ENCODE results near the gene CFAP58.

The CFAP58 gene

GRCh38 chr10:104317269-104317710 lies 36.3 kb upstream of the CFAP58 start:
- no peak for FAIRE-seq
- no peak for DNase-seq (ENCODE audit: insufficient read length, low spot score)
- no peak for TF ChIP-seq POLR2A (IDR thresholded peaks at IDR 0.05; ENCODE audit: low read depth, low read length)

DNA sequence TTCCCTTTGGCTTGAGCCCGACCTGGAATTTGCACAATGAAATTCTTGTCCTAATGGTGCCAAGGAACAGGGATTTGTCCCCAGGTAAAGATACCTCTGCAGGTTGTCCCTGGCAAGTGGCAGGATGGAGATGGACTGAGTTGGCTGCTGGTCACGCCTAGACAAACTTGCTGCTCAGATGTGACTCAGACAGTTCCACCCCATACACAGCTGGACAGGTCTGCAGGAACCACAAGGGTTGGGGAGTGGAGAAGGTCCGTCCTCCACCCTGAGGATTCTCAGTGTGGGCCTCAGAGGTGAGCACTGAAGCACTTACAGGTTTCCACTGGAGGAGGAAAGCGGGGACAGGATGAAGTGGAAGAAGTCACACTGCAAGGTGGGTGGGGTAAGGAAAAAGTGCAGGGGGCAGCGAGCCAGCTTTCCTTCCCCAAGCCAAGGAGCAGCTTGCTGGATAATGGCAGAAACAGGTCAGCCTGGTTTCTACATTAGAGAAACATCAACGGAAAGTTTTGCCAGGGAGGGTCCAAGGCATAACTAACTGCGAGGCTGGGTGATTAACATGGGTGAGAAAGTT lies 35.8 kb upstream of the CFAP58 start:
- TF ChIP-seq POLR2A (IDR thresholded peaks at IDR 0.05; ENCODE audit: low read depth, low read length), result no peak
- no peak for FAIRE-seq
- DNase-seq (ENCODE audit: insufficient read length, low spot score), result no peak

DNA sequence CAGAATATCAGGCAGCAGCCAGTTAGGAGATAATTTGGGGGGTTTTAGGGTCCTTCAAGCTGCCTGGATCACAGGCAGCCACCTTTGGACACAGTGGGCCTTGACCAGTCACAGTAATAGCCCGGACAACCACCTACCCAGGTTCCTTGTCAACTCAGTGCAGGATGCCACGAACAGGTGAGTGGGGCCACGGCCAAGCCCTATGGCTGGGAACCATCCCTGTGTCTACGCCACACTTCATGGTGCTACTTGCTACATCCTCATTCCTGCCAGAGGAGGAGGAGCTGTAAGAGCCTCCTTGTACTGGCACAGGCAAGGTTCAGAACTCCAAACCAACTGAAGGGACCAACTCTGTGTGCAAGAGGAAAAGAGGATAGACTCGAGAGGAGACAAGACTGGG lies 35.3 kb upstream of the CFAP58 start:
- no peak for TF ChIP-seq POLR2A (IDR thresholded peaks at IDR 0.05; ENCODE audit: low read depth, low read length)
- no peak for DNase-seq (ENCODE audit: insufficient read length, low spot score)

GRCh38 chr10:104318810-104319741 lies 34.6 kb upstream of the CFAP58 start:
- DNase-seq (ENCODE audit: insufficient read length, low spot score), result no peak
- no peak for FAIRE-seq
- TF ChIP-seq POLR2A (IDR thresholded peaks at IDR 0.05; ENCODE audit: low read depth, low read length), result no peak

More for the DNA sequence above, 35.3 kb upstream of the CFAP58 start:
- FAIRE-seq, result no peak

GRCh38 chr10:104321226-104321625 lies 32.4 kb upstream of the CFAP58 start:
- TF ChIP-seq POLR2A (IDR thresholded peaks at IDR 0.05; ENCODE audit: low read depth, low read length), result no peak
- DNase-seq (ENCODE audit: insufficient read length, low spot score), result no peak
- FAIRE-seq, result no peak

DNA sequence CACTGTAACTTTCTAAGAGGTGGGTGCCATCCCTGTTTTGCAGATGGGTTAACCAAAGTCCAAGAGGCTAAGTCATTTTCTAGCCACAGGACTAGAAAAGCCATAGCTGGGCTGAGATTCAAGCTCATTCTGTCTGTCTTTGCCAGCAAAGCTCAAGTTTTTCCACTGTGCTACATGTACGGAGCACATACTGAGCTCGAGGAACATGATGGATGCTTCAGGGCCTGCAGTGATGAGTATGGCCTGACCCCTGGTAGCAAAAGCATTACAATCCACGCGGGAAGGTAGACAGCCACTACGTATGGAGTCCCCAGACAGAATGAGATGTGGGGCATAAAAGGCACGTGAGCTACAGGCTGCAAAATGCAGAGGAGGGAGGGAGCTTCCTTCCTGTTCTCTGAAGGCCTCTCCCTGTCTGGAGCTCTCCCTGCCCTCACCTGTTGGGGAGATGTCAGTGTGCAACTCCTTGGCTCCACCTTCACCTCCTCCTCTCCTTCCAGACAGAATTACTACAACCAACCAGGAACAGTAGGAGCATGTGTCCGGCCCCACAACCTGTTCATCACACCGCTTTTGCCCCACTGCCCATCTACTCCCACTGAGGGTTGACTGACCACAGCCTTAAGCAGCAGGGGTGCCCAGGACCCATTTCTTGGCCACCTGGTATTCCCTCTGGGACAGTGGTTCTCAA lies 31.8 kb upstream of the CFAP58 start:
- no peak for TF ChIP-seq POLR2A (IDR thresholded peaks at IDR 0.05; ENCODE audit: low read depth, low read length)
- DNase-seq (ENCODE audit: insufficient read length, low spot score) (no peak), FAIRE-seq (no peak)

DNA sequence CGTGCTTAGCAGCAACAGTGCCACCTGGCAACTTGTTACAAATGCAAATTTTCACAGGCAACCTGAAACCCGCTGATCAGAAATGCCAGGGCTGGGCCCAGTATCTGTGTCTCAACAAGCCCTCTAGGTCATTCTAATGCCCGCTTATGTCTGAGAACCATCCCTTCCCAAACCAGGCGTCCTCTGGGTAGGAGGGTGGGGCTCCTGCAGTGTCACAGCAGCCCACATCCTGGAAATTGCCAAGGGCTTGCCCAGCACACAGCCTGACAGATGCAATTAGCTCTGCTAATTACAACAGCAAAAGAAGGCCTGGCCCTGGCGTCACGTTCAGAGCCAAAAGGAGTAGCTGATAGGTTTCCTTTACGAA lies 31.2 kb upstream of the CFAP58 start:
- DNase-seq (ENCODE audit: insufficient read length, low spot score) (no peak), FAIRE-seq (no peak)
- no peak for TF ChIP-seq POLR2A (IDR thresholded peaks at IDR 0.05; ENCODE audit: low read depth, low read length)

GRCh38 chr10:104323085-104323484 lies 30.5 kb upstream of the CFAP58 start:
- no peak for DNase-seq (ENCODE audit: insufficient read length, low spot score)
- no peak for TF ChIP-seq POLR2A (IDR thresholded peaks at IDR 0.05; ENCODE audit: low read depth, low read length)
- FAIRE-seq, result no peak

GRCh38 chr10:104323760-104324201 lies 29.9 kb upstream of the CFAP58 start:
- no peak for FAIRE-seq
- DNase-seq (ENCODE audit: insufficient read length, low spot score), result no peak
- TF ChIP-seq POLR2A (IDR thresholded peaks at IDR 0.05; ENCODE audit: low read depth, low read length), result no peak

DNA sequence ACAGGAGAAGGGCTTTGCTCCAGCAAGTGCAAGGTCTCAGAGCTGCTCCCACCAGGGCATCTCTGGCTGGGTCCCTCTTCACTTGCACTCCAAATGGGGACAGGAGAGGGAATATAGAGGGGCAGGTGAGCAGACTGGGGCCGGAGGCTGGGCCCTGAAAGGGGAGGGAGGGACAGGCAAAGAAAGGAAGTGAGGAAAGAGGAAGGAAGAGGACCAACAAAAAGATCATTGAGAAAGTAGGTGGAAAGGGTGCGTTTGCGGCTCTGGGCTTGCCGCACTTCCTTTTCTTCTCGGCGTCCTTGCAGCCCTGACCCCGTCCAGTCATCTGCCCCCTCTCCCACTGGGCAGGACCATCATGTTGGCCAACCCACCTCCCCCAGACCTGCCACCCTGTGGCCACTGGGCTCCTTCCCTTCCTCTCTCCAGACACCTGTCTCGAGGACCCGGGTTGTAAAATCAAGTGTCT lies 29.4 kb upstream of the CFAP58 start:
- TF ChIP-seq POLR2A (IDR thresholded peaks at IDR 0.05; ENCODE audit: low read depth, low read length), result no peak
- no peak for DNase-seq (ENCODE audit: insufficient read length, low spot score)
- FAIRE-seq, result no peak

DNA sequence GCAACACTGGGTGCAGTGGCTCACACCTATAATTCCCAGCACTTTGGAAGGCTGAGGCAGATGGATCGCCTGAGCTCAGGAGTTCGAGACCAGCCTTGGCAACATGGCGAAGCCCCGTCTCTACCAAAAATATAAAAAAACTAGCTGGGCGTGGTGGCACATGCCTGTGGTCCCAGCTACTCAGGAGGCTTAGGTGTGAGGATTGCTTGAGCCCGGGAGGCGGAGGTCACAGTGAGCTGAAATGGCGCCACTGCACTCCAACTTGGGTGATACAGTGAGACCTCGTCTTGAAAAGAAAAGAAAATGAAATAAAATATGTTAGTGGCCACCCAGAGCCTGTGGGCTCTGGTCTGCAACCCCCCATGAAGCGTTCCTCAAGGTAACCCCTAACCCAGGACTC lies 28.7 kb upstream of the CFAP58 start:
- FAIRE-seq, result no peak

DNA sequence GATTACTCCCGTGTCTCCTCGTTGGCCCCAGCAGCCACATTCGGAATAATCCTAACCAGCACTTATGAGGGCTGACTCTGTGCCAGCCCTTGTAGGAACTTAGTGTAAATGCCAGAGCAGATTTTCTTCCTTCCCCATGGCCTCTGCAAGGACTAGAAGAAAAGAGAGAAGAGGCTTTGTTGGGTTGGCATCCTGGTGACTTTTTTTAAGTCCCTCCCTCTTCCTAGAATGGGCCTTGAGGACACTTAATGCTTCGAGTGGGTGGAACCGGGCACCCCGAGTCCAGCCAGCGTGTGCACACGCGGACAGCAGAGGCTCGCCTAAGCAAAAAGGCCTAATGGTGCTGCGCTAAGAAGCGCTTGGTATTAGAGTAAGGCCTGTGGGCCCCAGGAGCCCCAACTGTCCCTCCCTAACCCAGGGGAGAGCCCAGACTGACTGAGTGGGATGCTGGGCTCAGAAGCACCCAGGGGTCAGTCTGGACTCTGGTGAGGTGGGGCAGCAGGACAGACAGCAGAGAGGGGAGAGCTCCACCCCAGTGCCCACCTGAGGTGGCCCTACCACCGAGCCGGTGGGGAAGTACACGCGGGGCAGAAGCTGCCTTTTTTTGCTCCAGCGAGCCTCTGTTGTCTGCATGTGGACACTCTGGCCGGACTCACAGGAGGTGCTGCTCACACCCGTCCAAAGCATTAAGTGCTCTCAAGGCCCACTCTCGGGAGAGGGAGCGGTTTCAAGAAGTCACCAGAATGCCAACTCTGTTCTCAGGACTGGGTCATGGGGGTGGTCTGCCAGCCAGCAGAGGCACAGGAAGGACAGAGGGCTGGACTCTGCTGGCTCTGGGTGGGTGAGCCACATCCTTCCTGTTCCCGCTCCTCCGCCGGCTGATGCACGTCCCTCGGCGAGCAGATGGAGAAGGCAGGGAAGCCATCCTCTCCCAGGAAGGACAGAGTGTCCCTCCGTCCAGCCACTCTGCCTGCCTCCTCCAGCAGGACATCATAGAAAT lies 27.9 kb upstream of the CFAP58 start:
- no peak for DNase-seq (ENCODE audit: insufficient read length, low spot score)
- FAIRE-seq, result no peak
- no peak for TF ChIP-seq POLR2A (IDR thresholded peaks at IDR 0.05; ENCODE audit: low read depth, low read length)

More for the DNA sequence above, 28.7 kb upstream of the CFAP58 start:
- no peak for TF ChIP-seq POLR2A (IDR thresholded peaks at IDR 0.05; ENCODE audit: low read depth, low read length)
- no peak for DNase-seq (ENCODE audit: insufficient read length, low spot score)

- no peak for DNase-seq (ENCODE audit: insufficient read length, low spot score)
- FAIRE-seq, result no peak
- no peak for TF ChIP-seq POLR2A (IDR thresholded peaks at IDR 0.05; ENCODE audit: low read depth, low read length)
Observed at GRCh38 chr10:104326991-104327610, 26.5 kb upstream of the CFAP58 start.

All from H54 (cell line).